HG03575 (cell line): ENCODE results near the gene LRRC15.

ENCODE experiments used
- ATAC-seq: cut with Tn5 transposase; IDR thresholded peaks from one replicate; pipeline ENCODE4 v1.9.1; 2021; ENCODE audit not compliant: unreplicated experiment, insufficient number of reproducible peaks, low FRiP score; ENCODE audit errors: extremely low read depth

LRRC15 gene

DNA sequence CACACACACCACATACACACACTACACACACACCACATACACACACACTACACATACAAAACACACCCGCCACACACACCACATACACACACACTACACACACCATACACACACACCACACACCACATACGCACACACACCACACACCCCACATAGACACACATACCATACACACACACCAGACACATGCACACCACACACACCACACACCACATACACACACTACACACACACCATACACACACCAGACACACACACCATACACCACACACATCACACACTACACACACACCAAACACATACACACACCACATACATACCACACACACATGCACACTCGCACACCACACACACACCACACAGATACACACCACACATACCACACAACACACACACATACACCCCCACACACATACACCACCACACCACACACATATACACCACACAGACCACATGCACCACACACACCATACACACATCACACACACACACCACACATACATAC is 44.7 kb downstream of the LRRC15 start:
- no peak for ATAC-seq

DNA sequence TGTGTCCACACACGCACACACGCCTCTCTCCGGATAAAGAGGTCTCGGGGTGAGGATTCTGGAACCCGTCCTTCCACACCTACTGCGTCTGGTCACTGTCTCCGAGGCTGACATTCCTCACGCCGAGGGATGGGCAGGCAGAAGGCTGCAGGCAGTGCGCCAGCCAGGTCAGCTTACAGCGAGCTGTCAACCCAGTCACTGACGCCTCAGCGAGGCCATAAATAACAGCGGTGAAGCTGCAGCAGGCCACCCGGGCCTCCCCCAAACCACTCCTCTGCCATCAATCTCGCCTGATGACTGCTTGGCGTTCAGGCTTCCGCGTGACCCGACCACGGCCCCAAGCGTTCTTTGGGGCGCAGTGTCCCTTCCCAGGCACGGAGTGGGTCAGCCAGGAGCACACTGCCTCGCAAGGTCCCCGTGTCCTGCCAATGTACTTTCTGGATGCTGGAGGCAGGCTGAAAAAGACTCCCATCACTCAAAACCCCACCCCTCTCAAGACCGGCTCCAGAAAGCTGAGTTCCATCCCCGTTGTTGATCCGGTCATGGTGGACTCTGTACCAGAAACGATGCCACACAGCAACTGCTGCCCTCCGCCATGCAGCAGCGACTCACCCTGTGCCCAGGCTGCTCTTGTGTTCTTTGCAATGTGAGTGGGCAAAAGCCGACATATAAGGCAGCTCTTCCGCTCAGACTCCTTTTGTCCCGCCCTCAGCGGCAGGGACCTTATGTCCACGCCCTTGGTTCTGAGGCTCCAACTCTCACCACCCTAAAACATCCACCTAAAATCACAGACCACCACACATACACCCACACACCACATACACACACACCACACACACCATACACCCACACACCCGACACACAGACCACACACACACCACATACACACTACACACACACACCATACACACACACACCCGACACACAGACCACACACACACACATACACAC is 45.5 kb downstream of the LRRC15 start:
- ATAC-seq = no peak

DNA sequence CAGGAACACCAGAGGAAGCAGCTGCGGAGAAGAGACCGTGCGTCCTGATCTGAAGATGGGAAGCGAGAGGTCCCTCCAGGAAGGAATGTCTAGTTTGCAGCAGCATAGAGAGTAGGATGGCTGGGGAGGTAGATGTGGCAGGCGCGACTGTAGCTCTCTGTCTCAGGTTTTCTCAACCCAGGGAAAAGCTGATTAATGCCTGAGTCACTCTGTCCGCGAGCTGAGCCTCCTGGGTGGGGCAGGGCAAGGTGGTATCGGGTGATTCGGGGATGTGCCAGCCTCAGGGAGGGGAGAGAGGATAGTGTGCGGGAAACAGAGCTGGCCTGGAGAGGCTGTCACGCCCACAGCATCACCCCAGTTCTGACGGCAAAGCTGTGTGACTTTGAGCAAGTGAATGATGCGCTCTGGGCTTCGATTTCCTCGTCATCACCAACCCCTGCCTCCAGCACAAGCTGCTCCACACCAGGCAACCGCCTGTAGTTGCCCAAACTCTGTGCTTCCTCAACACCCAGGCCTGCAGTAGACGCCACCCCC is 46.8 kb downstream of the LRRC15 start:
- no peak for ATAC-seq

DNA sequence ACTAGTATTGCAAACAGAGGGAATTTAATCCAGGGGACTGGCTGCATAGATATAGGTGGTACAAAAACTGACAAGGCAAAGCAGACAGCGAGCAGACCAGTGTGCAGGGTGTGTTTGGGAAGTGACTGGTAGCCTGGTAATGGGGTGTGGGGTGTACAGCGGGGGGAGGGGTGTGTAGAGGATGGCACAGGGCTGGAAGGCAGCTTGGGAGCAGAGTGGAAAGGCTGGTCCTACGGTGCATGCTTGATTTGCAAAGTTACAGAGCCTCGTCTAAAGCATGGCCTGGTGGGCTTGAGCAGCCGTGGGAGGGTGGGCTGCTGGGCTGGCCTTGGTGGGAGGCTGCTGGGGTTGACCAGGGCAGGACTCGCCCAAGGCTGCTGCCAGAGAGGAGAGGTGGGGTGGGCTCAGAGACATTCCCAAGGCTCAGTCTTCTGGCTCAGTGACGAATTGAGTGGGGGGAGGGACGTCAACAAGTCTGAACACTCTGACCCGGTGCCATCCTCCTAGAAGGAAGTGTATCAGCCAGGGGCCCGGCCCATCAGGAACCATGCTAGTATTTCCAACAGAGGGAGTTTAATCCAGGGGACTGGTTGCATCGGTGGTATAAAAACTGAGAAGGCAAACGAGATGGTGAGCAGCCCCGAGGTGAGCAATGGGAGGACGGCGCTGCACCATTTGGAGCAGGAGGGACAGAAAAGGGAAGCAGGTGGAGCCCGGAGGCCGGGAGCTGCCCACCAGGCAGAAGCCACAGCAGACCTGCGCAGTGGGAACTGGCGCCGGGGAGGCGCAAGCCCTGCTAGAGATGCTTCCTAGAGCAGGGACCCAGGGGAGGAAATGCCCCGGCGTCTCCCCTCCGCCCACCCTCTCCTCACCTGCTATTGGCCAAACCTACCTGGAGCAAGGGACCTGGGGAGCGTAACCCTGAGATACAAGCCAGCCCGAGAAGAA is 47.6 kb downstream of the LRRC15 start:
- no peak for ATAC-seq

DNA sequence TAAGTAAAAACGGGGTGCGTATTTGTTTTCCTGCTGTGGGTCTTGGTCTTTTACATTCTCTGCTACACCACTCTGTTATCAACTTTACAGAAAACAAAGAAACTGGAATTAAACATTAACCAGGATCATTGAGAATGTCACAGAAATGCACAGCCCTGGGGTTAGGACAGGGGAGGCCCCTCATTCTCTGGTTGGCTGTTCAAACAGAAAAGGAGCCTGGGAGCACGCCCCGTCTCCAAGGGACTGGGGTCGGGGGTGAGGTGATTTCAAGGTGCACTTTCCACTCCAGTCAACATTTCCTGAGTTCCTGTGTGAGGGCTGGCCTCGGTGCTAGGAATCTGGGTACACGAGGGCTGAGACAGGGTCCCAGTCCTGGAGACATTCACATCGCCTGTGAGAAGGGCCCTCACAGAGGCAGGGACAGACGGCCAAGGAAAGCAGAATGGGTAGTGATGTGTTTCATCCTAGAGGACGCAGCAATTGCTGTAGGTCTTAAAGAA is 48.7 kb downstream of the LRRC15 start:
- ATAC-seq = no peak

DNA sequence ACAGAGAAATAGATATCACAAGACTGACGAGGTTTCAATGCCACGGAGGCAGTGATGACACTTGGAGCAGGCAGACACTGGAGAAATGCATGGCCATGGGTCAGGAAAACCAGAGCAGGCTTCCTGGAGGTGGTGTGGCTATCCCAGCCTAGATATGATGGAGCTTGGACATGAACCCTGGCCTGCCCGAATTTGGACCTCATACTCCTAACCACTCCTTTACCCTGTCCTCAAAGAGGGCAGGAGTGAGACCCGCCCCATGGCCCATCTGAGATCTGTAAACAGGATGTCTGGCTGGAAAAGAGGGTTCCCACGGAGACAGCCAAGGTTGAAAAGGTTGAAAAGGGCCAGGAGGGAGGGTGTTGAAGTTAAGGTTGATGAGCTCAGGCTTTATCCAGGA is 49.4 kb downstream of the LRRC15 start:
- ATAC-seq = no peak

DNA sequence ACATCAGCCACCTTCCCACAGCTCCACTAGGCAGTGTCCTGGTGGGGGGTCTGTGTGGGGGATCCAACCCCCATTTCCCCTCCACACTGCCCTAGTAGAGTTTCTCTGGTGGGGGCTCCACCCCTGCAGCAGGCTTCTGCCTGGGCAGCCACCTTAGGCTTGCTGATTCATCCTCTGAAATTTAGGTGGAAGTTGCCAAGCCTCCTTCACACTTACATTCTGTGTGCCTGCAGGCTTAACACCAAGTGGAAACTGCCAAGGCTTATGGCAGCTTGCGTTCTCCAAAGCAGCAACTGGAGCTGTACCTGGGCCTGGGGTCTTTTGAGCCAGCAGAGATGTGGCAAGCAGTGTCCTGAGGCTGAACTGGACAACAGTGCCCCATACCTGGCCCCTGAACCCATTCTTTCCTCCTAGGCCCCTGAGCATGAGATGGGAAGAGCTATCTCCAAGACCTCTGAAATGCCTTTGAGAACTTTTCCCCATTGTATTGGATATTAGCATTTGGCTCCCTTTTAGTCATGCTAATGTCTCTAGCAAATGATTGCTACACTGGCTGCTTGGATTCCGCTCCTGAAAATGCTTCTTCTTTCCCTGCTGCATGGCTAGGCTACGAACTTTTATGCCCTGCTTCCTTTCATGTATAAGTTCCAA is 50.9 kb downstream of the LRRC15 start:
- ATAC-seq = no peak

DNA sequence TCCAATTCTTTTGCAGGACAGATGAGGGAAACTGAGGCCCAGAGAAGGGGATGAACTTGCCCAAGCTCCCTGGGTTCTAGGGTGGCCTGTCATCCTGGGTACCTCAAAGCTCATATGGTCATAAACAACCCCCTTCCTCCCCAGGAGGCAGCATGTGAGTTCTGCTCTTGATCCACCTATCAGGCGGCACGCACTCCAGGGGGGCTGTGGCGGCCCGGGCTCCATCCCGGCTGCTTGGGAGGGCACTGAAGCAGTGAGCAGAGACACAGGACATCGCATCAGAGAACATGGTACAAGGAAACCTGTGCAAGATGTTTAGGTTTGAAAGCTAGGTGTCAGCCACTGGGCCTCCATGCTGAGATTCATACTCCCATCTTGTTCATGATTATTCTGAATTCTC is 52.6 kb downstream of the LRRC15 start:
- ATAC-seq = no peak

DNA sequence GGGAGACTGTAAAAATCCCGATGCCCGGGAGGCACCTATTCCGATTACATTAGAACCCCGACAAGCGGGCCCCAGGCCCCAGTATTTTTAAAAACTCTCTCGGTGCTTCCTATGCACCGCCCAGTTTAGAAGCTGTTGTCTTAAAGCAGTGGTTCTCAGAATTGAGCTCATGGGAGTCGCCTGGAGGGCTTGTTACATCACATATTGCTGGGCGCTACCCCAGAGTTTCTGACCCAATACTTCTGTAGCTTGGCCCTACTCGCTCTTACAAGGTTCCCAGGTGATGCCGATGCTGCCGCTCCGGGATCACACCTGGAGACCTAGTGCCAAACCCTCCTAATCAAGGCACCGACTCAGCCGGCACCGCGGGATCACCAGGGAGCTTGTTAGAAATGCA is 53.6 kb downstream of the LRRC15 start:
- ATAC-seq = no peak

DNA sequence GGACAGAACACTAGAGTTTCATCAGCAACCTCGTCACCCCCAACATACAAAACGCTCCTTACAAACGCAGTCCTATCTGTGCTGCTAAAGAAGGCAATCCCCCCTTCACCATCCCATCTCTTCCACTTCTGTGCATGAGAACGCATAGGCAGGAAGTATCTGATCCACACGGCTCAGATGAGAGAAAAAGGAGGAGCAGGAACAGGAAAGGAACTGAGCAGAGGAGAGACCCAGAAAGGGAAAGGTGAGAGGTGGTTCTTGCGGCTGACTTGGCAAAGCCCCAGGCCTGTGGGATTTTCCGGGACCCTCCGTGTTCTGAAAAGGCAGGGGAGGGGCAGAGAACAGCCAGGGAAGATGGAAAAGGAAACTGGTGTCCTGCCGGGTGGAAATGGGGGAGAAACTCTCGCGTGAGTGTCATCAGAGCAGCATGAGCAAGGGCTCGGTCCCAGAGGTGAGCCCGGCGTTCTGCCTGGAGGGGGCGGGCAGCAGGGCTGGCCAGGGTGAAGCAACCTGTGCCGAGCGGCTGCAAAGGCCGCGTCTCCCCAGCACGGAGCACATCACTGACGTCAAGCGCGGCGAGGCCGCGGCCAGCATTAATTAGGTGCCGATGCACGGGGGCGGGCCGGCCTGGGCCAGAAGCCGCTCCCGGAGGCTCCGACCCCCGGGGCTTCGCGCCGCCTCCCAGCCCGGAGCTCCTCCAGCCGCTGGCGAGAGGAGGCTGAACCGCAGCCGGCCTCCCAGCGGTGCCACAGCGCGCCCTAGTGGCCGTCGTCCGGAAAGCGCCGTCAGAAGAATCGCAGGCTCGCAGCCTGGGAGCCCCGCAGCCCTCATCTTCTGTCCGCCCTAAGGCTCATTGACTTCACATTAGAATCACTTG is 54.2 kb downstream of the LRRC15 start:
- ATAC-seq = peak; percentile 77

DNA sequence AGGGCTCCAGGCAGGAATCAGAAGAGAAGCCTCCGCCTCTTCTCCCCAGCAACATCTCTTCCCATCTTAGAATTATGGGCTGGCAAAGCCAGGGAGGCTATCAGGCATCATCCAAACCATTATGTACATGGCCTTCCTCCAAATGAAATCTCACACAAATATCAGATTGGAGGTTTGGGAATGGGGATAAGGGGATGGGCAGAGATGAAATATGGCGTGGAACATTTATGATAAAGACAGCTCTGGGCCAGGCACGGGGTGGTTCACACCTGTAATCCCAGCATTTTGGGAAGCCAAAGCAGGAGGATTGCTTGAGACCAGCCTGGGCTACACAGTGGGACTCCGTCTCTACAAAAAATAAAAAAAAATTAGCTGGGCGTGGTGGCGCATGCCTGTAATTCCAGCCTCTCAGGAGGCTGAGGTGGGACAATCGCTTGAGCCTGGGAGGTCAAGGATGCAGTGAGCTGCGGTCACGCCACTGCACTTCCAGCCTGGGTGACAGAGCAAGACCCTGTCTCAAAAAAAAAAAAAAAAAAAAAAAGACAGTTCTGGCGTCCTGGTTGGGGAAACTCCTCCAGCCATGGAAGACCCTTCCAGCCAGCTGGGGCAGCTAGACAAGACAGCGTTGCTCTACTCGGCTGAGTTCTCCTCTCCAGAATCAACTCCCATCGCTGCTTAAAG is 55.0 kb downstream of the LRRC15 start:
- no peak for ATAC-seq

DNA sequence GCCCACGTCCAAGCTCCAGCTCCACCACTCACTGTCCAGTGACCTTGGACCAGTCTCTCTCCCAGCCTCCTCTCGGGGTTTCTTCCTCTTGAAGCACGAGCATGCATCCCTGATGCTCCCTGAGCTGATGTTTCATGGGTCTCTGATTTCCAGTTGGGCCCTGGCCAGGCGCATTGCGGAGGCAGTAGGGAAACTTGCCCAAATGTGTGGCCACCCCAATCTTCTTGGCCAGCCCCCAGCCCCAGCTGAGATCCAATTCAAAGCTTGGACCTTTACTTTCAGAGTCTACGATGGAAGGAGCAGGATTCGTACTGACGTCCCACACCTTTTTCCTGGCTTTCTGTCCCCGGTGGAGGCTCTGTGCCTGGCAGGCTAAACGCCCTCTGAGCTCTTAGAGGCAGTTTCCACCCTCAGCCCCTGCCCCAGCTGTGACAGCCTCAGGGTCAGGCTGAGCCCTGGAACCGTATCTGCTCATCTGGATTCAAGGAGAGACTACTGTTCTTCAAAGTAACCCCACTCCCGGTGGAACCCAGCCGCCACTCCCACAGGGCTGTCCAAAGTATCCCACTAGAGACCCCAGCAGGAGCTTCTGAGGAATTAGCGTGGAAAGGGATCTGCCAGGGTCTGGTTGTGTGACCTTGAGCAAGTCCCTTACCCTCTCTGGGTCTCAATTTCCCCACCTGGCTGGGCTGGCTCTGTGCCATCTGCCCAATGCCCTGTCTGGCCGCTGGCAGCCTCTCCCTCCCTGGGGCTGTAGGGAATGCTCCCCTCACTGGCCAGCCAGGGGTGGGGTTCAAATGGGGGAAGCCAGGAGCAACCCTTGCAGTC is 55.8 kb downstream of the LRRC15 start:
- no peak for ATAC-seq

DNA sequence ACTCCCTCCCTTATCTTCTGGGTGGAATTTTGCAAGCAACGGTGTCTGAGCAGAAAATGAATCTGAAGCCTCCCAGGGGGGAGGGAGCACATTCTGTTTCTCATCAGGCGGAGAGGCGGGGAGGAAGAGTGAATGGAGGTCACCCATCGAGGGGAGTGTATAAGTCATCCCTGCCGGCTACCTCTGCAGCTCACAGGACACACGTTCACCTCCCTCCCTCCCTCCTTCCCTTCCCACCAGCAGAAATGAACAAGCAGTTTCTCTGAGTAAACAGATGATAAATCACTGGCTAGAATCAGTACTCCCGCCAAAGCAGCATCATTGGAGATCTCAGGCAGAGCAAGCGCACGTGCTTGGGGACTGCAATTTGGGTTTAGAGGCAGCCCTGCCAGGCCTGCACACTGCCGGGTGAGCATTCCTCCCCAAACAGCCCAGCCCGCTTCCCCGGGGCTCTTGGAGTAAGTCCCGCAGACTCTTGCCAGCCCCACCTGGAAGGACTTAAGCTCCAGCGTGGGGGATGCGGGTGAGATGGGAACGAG is 56.7 kb downstream of the LRRC15 start:
- ATAC-seq = no peak

DNA sequence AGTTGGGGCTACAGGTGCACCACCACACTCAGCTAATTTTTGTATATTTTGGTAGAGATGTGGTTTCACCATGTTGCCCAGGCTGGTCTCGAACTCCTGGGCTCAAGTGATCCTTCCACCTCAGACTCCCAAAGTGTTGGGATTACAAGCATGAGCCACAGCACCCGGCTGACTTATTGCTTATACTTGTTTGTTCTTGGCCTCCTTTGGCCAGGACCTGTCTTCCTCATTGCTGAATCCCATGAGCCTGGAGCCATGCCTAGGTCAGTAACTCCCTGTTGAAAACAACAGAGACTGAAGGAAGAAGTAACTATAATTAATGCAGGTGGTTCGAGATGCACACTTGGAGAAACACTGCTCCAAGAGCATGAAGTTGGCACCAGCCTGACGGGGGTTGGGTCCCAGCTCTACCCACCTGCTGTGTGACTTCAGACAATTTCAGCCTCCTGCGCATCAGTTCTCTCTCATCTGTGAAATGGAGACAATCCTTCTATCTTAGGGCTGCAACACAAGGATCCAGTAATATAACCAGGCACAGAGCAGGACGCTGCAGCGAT is 57.3 kb downstream of the LRRC15 start:
- no peak for ATAC-seq

DNA sequence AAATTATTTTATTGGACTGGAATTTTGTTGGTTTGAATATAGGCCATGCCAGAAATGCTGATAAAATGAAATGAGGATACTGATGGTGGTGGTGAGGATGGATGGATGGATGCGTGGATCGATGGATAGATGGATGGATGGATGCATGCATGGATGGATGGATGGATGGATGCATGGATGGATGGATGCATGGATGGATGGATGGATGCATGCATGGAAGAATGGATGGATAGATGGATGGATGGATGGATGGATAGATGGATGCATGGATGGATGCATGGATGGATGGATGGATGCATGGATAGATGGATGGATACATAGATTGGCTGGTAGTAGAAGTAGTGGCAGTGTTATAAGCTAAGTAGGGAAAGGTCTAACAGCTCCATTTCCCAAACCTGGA is 58.5 kb downstream of the LRRC15 start:
- no peak for ATAC-seq
